Measurements from ENCODE around the gene WNT7B. TPM values are rescaled to one million over a fixed set of nuclear protein-coding genes. Genes with fewer than 3 reads are reported as not detected.

The WNT7B gene
- total RNA-seq, 4 donors from 2014 or later: not detected

DNA sequence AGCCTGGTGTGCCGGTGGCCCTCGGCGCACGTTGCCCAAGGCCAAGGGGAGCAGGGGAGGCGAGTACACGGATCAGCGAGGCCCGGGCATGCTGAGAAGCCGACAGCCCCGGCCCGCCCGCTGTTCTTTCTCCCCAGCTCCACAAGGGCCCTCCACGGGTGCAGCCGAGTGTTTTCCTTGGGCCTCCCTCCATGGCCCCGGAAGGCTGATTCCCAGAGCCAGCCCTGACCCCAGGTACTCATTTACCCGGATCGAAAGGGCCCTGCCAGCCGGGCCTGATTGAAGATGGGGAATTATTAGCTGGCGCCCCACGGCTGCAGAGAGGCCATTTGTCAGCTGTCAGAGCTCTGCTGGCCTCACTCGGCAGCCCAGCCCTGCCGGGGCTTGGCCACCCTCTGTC is 53.1 kb downstream of the WNT7B start:
- Histone ChIP-seq H3K4me3 (no peak overlapping the region), H3K36me3 (no peaks in the 10 kb centered on the region), H3K27ac (no peak overlapping the region), H3K9me3 (no peaks in the 10 kb centered on the region), H3K4me1 (no peaks in the 10 kb centered on the region), H3K27me3 (peaks cover 9% of the 10 kb centered on the region)
- WGBS, 2 donors (ENCODE audit: low coverage in 1 of 2): 54% methylated on average over 20 of the region's 22 CpGs; no CpG with 5 or more reads in 1 of the 2 donors
- in situ Hi-C loops (cut with MboI; ENCODE audit: low pct_ligation_motif_present in 1 of 4, low pct_unique_long_range_greater_than_20kb in 1 of 4, low sequenced_read_pairs in 3 of 4) (no loop called here), intact Hi-C loops (cut with DNase I; ENCODE audit: low total_unique reads) (no loop called here)
- TF ChIP-seq, protein P1, sequence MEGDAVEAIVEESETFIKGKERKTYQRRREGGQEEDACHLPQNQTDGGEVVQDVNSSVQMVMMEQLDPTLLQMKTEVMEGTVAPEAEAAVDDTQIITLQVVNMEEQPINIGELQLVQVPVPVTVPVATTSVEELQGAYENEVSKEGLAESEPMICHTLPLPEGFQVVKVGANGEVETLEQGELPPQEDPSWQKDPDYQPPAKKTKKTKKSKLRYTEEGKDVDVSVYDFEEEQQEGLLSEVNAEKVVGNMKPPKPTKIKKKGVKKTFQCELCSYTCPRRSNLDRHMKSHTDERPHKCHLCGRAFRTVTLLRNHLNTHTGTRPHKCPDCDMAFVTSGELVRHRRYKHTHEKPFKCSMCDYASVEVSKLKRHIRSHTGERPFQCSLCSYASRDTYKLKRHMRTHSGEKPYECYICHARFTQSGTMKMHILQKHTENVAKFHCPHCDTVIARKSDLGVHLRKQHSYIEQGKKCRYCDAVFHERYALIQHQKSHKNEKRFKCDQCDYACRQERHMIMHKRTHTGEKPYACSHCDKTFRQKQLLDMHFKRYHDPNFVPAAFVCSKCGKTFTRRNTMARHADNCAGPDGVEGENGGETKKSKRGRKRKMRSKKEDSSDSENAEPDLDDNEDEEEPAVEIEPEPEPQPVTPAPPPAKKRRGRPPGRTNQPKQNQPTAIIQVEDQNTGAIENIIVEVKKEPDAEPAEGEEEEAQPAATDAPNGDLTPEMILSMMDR (IDR thresholded peaks at IDR 0.05): no peak
- TF ChIP-seq EP300 (IDR thresholded peaks at IDR 0.05; ENCODE audit: low read depth) (no peak), POLR2AphosphoS5 (IDR thresholded peaks at IDR 0.05) (no peak), POLR2A (IDR thresholded peaks at IDR 0.05) (no peak)
- DNase-seq: no peak

DNA sequence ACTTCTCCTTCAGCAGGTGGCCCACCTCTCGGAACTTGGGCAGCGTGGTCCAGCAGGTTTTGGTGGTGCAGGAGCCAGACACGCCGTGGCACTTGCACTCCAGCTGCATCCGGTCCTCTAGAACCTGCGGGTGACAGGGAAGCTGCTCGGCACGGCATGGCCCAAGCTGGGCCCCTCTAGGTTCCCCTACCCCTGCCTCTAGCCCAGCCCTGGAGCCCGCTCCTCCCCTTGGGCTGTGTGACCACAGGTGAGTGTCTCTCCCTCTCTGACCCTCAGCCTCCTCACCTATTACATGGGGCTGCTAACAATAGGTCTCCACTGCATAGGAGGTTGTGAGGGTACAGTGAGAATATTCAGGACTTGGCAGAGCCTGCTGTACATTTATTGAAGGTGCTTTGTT is 53.8 kb downstream of the WNT7B start:
- DNase-seq: no peak
- intact Hi-C loops (cut with DNase I; ENCODE audit: low total_unique reads) (no loop called here), in situ Hi-C loops (cut with MboI; ENCODE audit: low pct_ligation_motif_present in 1 of 4, low pct_unique_long_range_greater_than_20kb in 1 of 4, low sequenced_read_pairs in 3 of 4) (no loop called here)
- H3K4me1 ChIP-seq: no peaks in the 10 kb centered on the region
- H3K9me3 ChIP-seq: no peaks in the 10 kb centered on the region
- H3K36me3 ChIP-seq: no peaks in the 10 kb centered on the region
- WGBS, 2 donors (ENCODE audit: low coverage in 1 of 2): 75 to 80% methylated on average over 1 to 9 of the region's 9 CpGs
- peaks cover 11% of the 10 kb centered on the region for H3K27me3 ChIP-seq
- no peak overlapping the region for H3K4me3 ChIP-seq
- no peak overlapping the region for H3K27ac ChIP-seq
- no peak for TF ChIP-seq POLR2A (IDR thresholded peaks at IDR 0.05)
- TF ChIP-seq, protein P1 (IDR thresholded peaks at IDR 0.05): no peak
- TF ChIP-seq EP300 (IDR thresholded peaks at IDR 0.05; ENCODE audit: low read depth): no peak
- no peak for TF ChIP-seq POLR2AphosphoS5 (IDR thresholded peaks at IDR 0.05)

DNA sequence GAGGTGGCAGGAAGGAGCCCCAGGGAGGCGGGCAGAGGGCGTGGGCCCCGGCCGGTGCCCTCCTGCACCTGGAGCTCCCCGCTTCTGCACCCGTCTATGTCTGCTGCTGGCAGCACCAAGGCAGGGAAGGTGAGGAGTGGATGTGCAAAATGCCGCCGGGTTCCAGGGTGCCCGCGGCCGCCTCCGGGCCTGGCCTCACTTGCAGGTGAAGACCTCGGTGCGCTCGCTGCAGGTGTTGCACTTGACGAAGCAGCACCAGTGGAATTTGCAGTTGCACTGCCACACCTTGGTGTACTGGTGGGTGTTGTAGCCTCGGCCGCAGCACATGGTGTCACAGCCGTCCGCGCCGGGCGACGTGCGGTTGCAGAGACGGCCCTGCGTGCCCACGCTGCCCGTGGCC is 54.3 kb downstream of the WNT7B start:
- H3K9me3 ChIP-seq: no peaks in the 10 kb centered on the region
- H3K27ac ChIP-seq: no peak overlapping the region
- H3K4me1 ChIP-seq: no peaks in the 10 kb centered on the region
- no peak for TF ChIP-seq POLR2AphosphoS5 (IDR thresholded peaks at IDR 0.05)
- no peak for TF ChIP-seq POLR2A (IDR thresholded peaks at IDR 0.05)
- TF ChIP-seq, protein P1 (IDR thresholded peaks at IDR 0.05): no peak
- H3K4me3 ChIP-seq: no peak overlapping the region
- 87% methylated on average over 22 of the region's 29 CpGs; no CpG with 5 or more reads in 1 of the 2 donors for WGBS, 2 donors (ENCODE audit: low coverage in 1 of 2)
- DNase-seq: no peak
- intact Hi-C loops (cut with DNase I; ENCODE audit: low total_unique reads): no loop called here
- no peaks in the 10 kb centered on the region for H3K36me3 ChIP-seq
- H3K27me3 ChIP-seq: peaks cover 16% of the 10 kb centered on the region
- in situ Hi-C loops (cut with MboI; ENCODE audit: low pct_ligation_motif_present in 1 of 4, low pct_unique_long_range_greater_than_20kb in 1 of 4, low sequenced_read_pairs in 3 of 4): no loop called here

DNA sequence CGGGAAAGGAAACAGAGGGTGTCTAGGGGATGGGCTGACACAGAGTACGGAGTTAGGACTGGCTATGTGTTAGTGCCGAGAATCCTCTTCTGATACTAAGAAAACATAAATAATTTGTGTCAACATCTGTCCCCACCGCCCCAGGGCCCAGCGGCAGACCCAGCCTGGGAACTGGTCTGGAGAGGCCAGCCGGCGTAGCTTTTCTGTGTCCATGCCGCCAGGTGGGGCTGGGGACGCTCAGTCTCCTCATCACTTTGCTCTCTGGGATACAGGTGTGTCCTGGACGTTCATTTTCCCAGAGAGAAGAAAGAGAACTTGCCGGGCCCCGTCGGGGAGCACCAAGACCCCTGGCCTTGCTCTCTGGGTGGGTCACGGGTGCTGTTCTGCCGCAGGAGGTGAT is 54.7 kb downstream of the WNT7B start:
- in situ Hi-C loops (cut with MboI; ENCODE audit: low pct_ligation_motif_present in 1 of 4, low pct_unique_long_range_greater_than_20kb in 1 of 4, low sequenced_read_pairs in 3 of 4) (no loop called here), intact Hi-C loops (cut with DNase I; ENCODE audit: low total_unique reads) (no loop called here)
- Histone ChIP-seq H3K27ac (no peak overlapping the region), H3K9me3 (no peaks in the 10 kb centered on the region), H3K4me3 (no peak overlapping the region), H3K4me1 (no peaks in the 10 kb centered on the region), H3K36me3 (no peaks in the 10 kb centered on the region), H3K27me3 (peaks cover 16% of the 10 kb centered on the region)
- TF ChIP-seq, protein P1 (IDR thresholded peaks at IDR 0.05): no peak
- TF ChIP-seq POLR2AphosphoS5 (IDR thresholded peaks at IDR 0.05) (no peak), EP300 (IDR thresholded peaks at IDR 0.05; ENCODE audit: low read depth) (no peak), POLR2A (IDR thresholded peaks at IDR 0.05) (no peak)
- WGBS, 2 donors (ENCODE audit: low coverage in 1 of 2): 59% methylated on average over 10 of the region's 15 CpGs; no CpG with 5 or more reads in 1 of the 2 donors
- DNase-seq: no peak

Data from transverse colon (tissue), 4 donors.